ENCODE data around the gene MAPKBP1. TPM values are rescaled to one million over a fixed set of nuclear protein-coding genes. Genes with fewer than 3 reads are reported as not detected.

The MAPKBP1 gene
- total and polyA plus RNA-seq, 2 of the 4 experiments (the other 2 are of a cell fraction): 12.5 to 15.3 TPM

DNA sequence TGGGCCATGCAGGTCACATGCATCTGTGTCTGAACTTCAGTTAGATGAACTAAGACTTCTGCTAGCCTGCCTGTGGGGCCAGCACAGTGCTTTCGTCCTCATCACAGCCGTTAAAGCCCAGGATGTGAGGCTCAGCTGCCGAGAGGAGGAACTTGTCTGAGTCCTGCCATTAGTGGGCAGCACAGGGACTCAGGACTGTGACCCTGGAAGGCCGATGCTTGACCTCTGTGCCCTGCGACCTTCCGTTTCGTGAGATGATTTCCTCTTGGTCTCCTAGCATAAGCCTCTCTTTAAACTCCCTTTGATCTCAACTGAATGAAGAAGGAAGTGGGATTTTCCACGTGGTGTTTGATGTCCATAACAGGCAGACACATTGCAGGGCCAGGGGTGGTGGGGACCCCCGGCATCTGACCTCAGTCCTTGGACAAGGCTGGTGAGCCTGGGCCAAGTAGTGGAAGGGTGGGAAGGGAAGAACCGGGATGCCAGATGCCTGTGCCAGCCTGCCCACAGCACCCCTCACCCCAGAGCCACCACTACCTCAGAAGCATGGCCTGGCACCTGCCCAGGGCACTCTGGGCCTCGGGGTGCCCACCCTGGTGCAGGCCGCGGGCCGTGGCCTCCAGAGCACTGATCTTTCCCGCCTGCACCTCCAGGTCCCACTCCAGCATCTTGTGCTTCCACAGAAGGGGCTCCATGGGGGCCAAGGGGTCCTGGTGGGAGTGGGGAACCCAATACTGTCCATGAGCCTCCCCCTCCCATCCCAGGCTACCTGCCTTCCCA lies 86.0 kb downstream of the MAPKBP1 start:
- ATAC-seq (ENCODE audit: low read depth): no peak

More for the DNA sequence above, 86.0 kb downstream of the MAPKBP1 start:
- no peak overlapping the region for H3K9ac ChIP-seq (ENCODE audit: low read depth, low read length)
- CTCF ChIA-PET: no interaction called here
- H2BK5ac ChIP-seq (ENCODE audit: low read depth, low read length, poor library complexity, severe bottlenecking): no peak overlapping the region
- H3K56ac ChIP-seq (ENCODE audit: extremely low read depth, insufficient read depth, low read length): 0 out of 2 replicates have a peak overlapping the region, but pooled peaks have one; percentile 6
- 54% methylated on average over 3 of the region's 15 CpGs; no CpG with 5 or more reads in 1 of the 2 experiments for WGBS, 2 experiments (ENCODE audit: extremely low coverage in 2 of 2, insufficient read length in 1 of 2)
- no peak for DNase-seq
- in situ Hi-C loops (cut with MboI; ENCODE audit: low sequenced_read_pairs): no loop called here
- H2BK120ac ChIP-seq (ENCODE audit: low read depth, low read length): no peak overlapping the region
- H3K14ac ChIP-seq (replicated peaks; ENCODE audit: low read depth, low read length): no peak overlapping the region
- no peak overlapping the region for H2BK15ac ChIP-seq (ENCODE audit: low read depth, low read length)
- POLR2A ChIA-PET (ENCODE audit: unreplicated experiment): no interaction called here
- H2BK20ac ChIP-seq (ENCODE audit: low read depth, low read length): no peak overlapping the region
- dilution Hi-C loops (cut with HindIII; ENCODE audit: low sequenced_read_pairs, unreplicated experiment): no loop called here
- no peak overlapping the region for H3K18ac ChIP-seq (ENCODE audit: low read depth, low read length)
- no peaks in the 10 kb centered on the region for H3K4me1 ChIP-seq (ENCODE audit: control insufficient read depth, insufficient read depth, low read length)
- H4K5ac ChIP-seq (ENCODE audit: low read depth, low read length): no peak overlapping the region
- no peak overlapping the region for H3K4ac ChIP-seq (ENCODE audit: low read depth, low read length)
- H4K91ac ChIP-seq (ENCODE audit: insufficient read depth, low read depth, low read length): no peak overlapping the region
- H2AK5ac ChIP-seq (ENCODE audit: low read depth, low read length): no peak overlapping the region
- peaks cover 32% of the 10 kb centered on the region for H3K27me3 ChIP-seq (ENCODE audit: control insufficient read depth, insufficient read depth, low read length)
- BruUV-seq (replicated peaks): no TSS peak
- TF ChIP-seq, protein P1, sequence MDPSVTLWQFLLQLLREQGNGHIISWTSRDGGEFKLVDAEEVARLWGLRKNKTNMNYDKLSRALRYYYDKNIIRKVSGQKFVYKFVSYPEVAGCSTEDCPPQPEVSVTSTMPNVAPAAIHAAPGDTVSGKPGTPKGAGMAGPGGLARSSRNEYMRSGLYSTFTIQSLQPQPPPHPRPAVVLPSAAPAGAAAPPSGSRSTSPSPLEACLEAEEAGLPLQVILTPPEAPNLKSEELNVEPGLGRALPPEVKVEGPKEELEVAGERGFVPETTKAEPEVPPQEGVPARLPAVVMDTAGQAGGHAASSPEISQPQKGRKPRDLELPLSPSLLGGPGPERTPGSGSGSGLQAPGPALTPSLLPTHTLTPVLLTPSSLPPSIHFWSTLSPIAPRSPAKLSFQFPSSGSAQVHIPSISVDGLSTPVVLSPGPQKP (IDR thresholded peaks at IDR 0.05; ENCODE audit: borderline replicate concordance, low read depth, low read length): no peak
- TF ChIP-seq MAFK (IDR thresholded peaks at IDR 0.05; ENCODE audit: low read depth, low read length) (no peak), FOS (IDR thresholded peaks at IDR 0.05; ENCODE audit: low read depth, low read length) (no peak), NFE2L2 (IDR thresholded peaks at IDR 0.05; ENCODE audit: low read depth, low read length) (no peak), RAD21 (IDR thresholded peaks at IDR 0.05; ENCODE audit: low read length) (no peak), RCOR1 (IDR thresholded peaks at IDR 0.05; ENCODE audit: insufficient replicate concordance, low read length) (no peak), CHD1 (IDR thresholded peaks at IDR 0.05; ENCODE audit: low read depth, low read length) (no peak), RFX5 (IDR thresholded peaks at IDR 0.05; ENCODE audit: low read depth, low read length) (no peak), BHLHE40 (IDR thresholded peaks at IDR 0.05; ENCODE audit: low read depth, low read length) (no peak), MAZ (IDR thresholded peaks at IDR 0.05; ENCODE audit: borderline replicate concordance, low read depth, low read length) (no peak), POLR2A (IDR thresholded peaks at IDR 0.05; ENCODE audit: low read depth, low read length) (no peak), SMC3 (IDR thresholded peaks at IDR 0.05; ENCODE audit: low read depth, low read length) (no peak), MXI1 (IDR thresholded peaks at IDR 0.05; ENCODE audit: borderline replicate concordance, low read depth, low read length) (no peak), CEBPB (IDR thresholded peaks at IDR 0.05; ENCODE audit: low read depth, low read length) (no peak)
- TF ChIP-seq, protein P2, sequence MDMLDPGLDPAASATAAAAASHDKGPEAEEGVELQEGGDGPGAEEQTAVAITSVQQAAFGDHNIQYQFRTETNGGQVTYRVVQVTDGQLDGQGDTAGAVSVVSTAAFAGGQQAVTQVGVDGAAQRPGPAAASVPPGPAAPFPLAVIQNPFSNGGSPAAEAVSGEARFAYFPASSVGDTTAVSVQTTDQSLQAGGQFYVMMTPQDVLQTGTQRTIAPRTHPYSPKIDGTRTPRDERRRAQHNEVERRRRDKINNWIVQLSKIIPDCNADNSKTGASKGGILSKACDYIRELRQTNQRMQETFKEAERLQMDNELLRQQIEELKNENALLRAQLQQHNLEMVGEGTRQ (IDR thresholded peaks at IDR 0.05; ENCODE audit: low read depth, low read length): no peak
- TF ChIP-seq, protein P3, sequence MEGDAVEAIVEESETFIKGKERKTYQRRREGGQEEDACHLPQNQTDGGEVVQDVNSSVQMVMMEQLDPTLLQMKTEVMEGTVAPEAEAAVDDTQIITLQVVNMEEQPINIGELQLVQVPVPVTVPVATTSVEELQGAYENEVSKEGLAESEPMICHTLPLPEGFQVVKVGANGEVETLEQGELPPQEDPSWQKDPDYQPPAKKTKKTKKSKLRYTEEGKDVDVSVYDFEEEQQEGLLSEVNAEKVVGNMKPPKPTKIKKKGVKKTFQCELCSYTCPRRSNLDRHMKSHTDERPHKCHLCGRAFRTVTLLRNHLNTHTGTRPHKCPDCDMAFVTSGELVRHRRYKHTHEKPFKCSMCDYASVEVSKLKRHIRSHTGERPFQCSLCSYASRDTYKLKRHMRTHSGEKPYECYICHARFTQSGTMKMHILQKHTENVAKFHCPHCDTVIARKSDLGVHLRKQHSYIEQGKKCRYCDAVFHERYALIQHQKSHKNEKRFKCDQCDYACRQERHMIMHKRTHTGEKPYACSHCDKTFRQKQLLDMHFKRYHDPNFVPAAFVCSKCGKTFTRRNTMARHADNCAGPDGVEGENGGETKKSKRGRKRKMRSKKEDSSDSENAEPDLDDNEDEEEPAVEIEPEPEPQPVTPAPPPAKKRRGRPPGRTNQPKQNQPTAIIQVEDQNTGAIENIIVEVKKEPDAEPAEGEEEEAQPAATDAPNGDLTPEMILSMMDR (conservative IDR thresholded peaks at IDR 0.05; ENCODE audit: low read depth, low read length): no peak
- no peaks in the 10 kb centered on the region for H3K9me1 ChIP-seq (ENCODE audit: insufficient read depth, low read length)
- H3K36me3 ChIP-seq (ENCODE audit: control insufficient read depth, insufficient read depth, low read length): no peaks in the 10 kb centered on the region
- H3K4me3 ChIP-seq (ENCODE audit: insufficient read depth, low read depth, low read length): no peak overlapping the region
- H2AK9ac ChIP-seq (replicated peaks; ENCODE audit: low read depth, low read length, poor library complexity): no peak overlapping the region
- H3K9me3 ChIP-seq (ENCODE audit: control insufficient read depth, insufficient read depth, low read length): no peaks in the 10 kb centered on the region
- no peaks in the 10 kb centered on the region for H3K79me1 ChIP-seq (ENCODE audit: low read depth in 1 of 2, low read length in 2 of 2)
- H3K23ac ChIP-seq (ENCODE audit: low read depth, low read length): no peak overlapping the region
- intact Hi-C loops (cut with micrococcal nuclease): no loop called here
- no peak overlapping the region for H3K27ac ChIP-seq (ENCODE audit: insufficient read depth, low read length)
- H4K20me1 ChIP-seq (ENCODE audit: insufficient read depth, low read length): no peaks in the 10 kb centered on the region
- H3K4me2 ChIP-seq (ENCODE audit: low read depth, low read length): no peak overlapping the region
- H4K8ac ChIP-seq (ENCODE audit: low read depth in 2 of 2, low read length in 2 of 2): no peak overlapping the region
- H2AFZ ChIP-seq (replicated peaks; ENCODE audit: low read length, poor library complexity): no peak overlapping the region
